DMS 273 (cell line): ENCODE results near the gene ANG.

Source experiments
- DNase-seq: peaks from one replicate; lab custom pipeline; 2025; ENCODE audit not compliant: unreplicated experiment; lab: John Stamatoyannopoulos, UW

ANG gene

GRCh38 chr14:20742132-20742531, 53.6 kb downstream of the ANG start:
- DNase-seq = no peak

- no peak for DNase-seq
These were observed 55.0 kb downstream of the ANG start for GRCh38 chr14:20743556-20743955.
